ENCODE data around the gene ADGRL3.

ADGRL3 gene

GRCh38 chr4:61919561-61919960 is 719.4 kb downstream of the ADGRL3 start:
- no peaks in the 10 kb centered on the region for H3K9me2 ChIP-seq (ENCODE audit: low read depth, low read length)
- no peaks in the 10 kb centered on the region for H3K4me1 ChIP-seq (ENCODE audit: insufficient read depth, low read length, severe bottlenecking)

GRCh38 chr4:61921920-61922319 is 721.8 kb downstream of the ADGRL3 start:
- no peaks in the 10 kb centered on the region for H3K9me3 ChIP-seq (ENCODE audit: low read length)
- H3K27ac ChIP-seq (ENCODE audit: low read depth, low read length, poor library complexity, severe bottlenecking): no peak overlapping the region
- no peaks in the 10 kb centered on the region for H3K27me3 ChIP-seq (ENCODE audit: insufficient read depth, low read length)
- no peaks in the 10 kb centered on the region for H3K79me2 ChIP-seq (ENCODE audit: insufficient read depth, low read length)
- no peaks in the 10 kb centered on the region for H3K9me2 ChIP-seq (ENCODE audit: low read depth, low read length)
- no peak overlapping the region for H3K4me2 ChIP-seq (ENCODE audit: low read length)
- no peaks in the 10 kb centered on the region for H3K36me3 ChIP-seq (ENCODE audit: insufficient read depth, low read length)
- H4K20me1 ChIP-seq (ENCODE audit: insufficient read depth, low read length): no peaks in the 10 kb centered on the region
- no peaks in the 10 kb centered on the region for H3K4me1 ChIP-seq (ENCODE audit: insufficient read depth, low read length, severe bottlenecking)
- no peaks in the 10 kb centered on the region for H3F3A ChIP-seq (ENCODE audit: insufficient read depth, low read length)
- H3K4me3 ChIP-seq (ENCODE audit: low read depth, low read length, poor library complexity, severe bottlenecking): no peak overlapping the region
- no peak overlapping the region for H2AFZ ChIP-seq (ENCODE audit: low read length)
- no peak for TF ChIP-seq EZH2 (IDR thresholded peaks at IDR 0.05; ENCODE audit: borderline replicate concordance, low read length)
- no peak for TF ChIP-seq CTCF (IDR thresholded peaks at IDR 0.05; ENCODE audit: low read length)
- H3K9ac ChIP-seq (ENCODE audit: low read length): no peak overlapping the region

More at GRCh38 chr4:61919561-61919960, 719.4 kb downstream of the ADGRL3 start:
- Histone ChIP-seq H3K27me3 (ENCODE audit: insufficient read depth, low read length) (no peaks in the 10 kb centered on the region), H3K27ac (ENCODE audit: low read depth, low read length, poor library complexity, severe bottlenecking) (no peak overlapping the region), H3K9me3 (ENCODE audit: low read length) (no peaks in the 10 kb centered on the region), H4K20me1 (ENCODE audit: insufficient read depth, low read length) (no peaks in the 10 kb centered on the region), H2AFZ (ENCODE audit: low read length) (no peak overlapping the region), H3K36me3 (ENCODE audit: insufficient read depth, low read length) (no peaks in the 10 kb centered on the region), H3F3A (ENCODE audit: insufficient read depth, low read length) (no peaks in the 10 kb centered on the region), H3K79me2 (ENCODE audit: insufficient read depth, low read length) (no peaks in the 10 kb centered on the region), H3K4me2 (ENCODE audit: low read length) (no peak overlapping the region), H3K4me3 (ENCODE audit: low read depth, low read length, poor library complexity, severe bottlenecking) (no peak overlapping the region), H3K9ac (ENCODE audit: low read length) (no peak overlapping the region)
- TF ChIP-seq EZH2 (IDR thresholded peaks at IDR 0.05; ENCODE audit: borderline replicate concordance, low read length) (no peak), CTCF (IDR thresholded peaks at IDR 0.05; ENCODE audit: low read length) (no peak)

- Histone ChIP-seq H3K4me3 (ENCODE audit: low read depth, low read length, poor library complexity, severe bottlenecking) (no peak overlapping the region), H3K9me2 (ENCODE audit: low read depth, low read length) (no peaks in the 10 kb centered on the region), H3K79me2 (ENCODE audit: insufficient read depth, low read length) (no peaks in the 10 kb centered on the region), H3K4me2 (ENCODE audit: low read length) (no peak overlapping the region), H3K27ac (ENCODE audit: low read depth, low read length, poor library complexity, severe bottlenecking) (no peak overlapping the region), H3K9ac (ENCODE audit: low read length) (no peak overlapping the region), H3K9me3 (ENCODE audit: low read length) (no peaks in the 10 kb centered on the region), H2AFZ (ENCODE audit: low read length) (no peak overlapping the region), H3K4me1 (ENCODE audit: insufficient read depth, low read length, severe bottlenecking) (no peaks in the 10 kb centered on the region), H3K36me3 (ENCODE audit: insufficient read depth, low read length) (no peaks in the 10 kb centered on the region), H4K20me1 (ENCODE audit: insufficient read depth, low read length) (no peaks in the 10 kb centered on the region), H3K27me3 (ENCODE audit: insufficient read depth, low read length) (no peaks in the 10 kb centered on the region), H3F3A (ENCODE audit: insufficient read depth, low read length) (no peaks in the 10 kb centered on the region)
- TF ChIP-seq CTCF (IDR thresholded peaks at IDR 0.05; ENCODE audit: low read length) (no peak), EZH2 (IDR thresholded peaks at IDR 0.05; ENCODE audit: borderline replicate concordance, low read length) (no peak)
Measured at GRCh38 chr4:61922766-61923165, 722.6 kb downstream of the ADGRL3 start.

All from OCI-LY1 (cell line).